Fibroblast of skin of left quadriceps (primary cell): ENCODE data around the gene PLA2G2A.
"Not testable (repeated sequence)": the region's sequence is repeated elsewhere in the genome, so short reads cannot be mapped to it uniquely, and the experiment has no call there.

Experiments
- DNase-seq, 2 experiments: peaks; one replicate each; pipeline ENCODE4 v3.0.0-alpha.2; 2013; ENCODE audit warnings: low read depth in 2 of 2

The PLA2G2A gene, protein sequence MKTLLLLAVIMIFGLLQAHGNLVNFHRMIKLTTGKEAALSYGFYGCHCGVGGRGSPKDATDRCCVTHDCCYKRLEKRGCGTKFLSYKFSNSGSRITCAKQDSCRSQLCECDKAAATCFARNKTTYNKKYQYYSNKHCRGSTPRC

DNA sequence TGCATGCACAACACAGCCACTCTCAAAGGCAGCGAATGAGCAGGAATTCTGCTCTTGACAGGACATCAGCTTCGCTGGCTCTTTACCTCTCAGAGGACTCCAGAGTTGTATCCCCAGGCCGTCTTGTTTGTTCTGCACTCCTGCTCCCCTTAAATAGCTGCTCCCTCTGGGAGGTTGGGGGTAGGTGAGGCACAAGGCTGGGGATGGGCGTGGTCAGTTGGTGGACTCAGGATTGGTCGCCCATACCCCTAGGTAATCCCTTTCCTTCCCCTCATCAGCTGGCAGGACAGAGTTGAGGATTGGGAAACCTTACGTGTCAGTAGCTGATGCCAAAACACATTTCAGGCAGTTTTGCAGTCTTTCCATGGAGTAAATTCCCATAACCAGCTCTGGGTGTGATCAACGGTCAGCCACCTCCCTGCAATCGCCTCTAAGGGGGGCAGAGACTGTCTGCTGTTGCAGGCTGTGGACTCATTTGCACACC lies at the start of gene PLA2G2A:
Gene PLA2G2A (minus strand): TSS at position 125 of the 484 bp plus-strand sequence. CDS start 845 bp downstream, outside the sequence.
- no peak for DNase-seq

DNA sequence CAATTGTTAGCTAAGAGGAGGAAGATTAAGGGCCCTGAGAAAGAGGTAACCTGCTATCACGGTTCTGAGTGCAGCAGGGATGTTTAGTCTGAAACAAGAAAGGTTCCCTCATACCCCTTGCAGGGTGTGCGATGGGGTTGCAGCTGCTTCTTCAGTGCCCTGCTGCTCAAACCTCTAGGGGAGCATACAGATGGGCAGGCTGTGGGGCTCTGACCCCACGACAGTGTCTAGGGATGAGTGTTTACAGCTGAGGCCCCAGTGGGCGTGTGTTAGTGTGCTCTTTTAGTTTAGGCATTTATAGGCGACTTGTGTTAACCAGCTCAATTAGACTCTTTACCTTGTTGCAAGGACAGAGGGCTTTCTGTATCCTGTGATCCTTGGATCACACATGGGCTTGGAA lies 49.3 kb upstream of the PLA2G2A start:
- no peak for DNase-seq

DNA sequence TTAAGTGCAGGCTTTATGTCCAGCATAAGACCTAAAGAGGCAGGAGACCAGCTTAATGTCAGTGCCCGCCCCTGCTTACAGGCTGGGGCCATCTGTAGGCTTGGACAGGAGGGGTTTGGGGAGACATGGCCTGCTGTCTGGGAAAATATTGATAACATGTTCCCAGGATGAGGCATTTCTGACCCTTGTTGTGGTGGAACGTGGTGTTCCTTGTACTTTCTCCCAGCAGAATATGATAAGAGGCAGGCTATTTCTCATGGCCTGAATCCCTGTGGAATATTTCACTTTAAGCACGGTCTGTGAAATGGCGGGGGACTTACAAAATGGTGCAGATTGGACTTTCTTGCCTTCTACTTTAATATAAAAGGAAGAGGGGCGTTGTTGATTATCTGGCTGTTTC lies 48.7 kb upstream of the PLA2G2A start:
- DNase-seq: no peak

DNA sequence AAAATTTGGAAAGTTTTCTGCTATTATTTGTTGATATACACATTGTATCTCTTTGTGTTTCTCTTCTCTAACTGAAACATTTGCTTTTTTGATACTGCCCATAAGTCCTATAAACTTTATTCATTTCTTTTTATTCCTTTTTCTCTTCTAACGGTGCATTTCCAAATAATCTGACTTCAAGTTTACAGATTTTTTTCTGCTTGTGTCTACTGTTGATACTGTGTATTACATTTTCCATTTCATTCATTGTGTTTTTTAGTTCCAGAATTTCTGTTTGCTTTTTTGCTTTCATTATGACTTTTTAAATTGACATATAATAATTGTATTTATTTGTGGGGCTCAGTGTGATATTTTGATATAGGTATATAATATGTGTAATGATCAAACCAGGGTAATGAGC lies 38.3 kb upstream of the PLA2G2A start:
- no peak for DNase-seq

DNA sequence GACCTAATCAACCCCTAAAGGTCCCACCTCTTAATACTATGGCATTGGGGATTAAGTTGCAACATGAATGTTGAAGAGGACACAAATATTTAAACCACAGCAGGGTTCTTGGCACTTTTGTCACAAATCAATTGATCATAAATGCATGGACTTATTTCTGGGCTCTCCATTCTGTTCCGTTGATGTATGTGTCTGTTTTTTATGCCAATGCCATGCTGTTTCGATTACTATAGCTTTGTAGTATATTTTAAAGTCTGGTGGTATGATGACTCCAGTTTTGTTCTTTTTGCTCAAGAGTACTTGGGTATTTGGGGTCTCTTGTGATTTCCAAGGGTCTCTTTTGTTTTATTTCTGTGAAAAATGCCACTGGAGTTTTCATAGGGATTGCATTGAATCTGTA lies 34.7 kb upstream of the PLA2G2A start:
- DNase-seq: no peak

DNA sequence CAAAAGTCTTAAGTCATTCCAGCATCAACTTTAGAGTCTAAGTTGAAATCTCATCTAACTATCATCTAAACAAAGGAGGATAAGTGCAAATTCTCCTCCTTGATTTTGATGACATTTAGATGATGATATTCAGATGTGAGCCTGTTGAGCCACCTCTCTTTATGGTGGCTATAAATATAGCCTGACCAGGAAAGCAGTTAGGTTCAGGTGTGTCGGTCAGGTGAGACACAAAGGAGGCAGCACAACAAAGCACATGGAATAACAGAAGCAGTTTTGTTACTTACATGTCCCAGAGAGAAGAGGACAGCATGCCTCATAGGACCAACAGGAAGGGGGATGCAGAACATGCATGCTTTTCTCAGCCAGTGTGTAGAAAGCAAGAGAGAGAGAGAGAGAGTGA lies 30.6 kb upstream of the PLA2G2A start:
- no peak for DNase-seq

DNA sequence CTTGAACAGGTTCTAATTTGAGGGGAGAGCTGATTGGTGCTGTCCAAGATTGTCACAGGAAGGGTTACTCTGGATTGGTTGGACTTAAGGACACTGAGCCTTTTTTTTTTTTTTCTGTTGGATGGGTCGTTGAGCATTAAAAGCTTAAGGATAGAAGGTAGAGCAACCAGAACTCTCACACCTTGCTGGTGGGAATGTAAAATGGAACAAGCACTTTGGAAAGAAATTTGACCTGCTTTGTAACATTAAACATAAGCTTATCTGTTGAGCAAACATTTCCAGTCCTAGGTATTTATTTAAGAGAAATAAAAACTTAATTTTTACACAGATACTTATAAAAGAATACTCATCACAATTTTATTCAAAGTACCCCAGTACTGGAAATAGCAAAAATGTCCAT lies 29.8 kb upstream of the PLA2G2A start:
- no peak for DNase-seq

DNA sequence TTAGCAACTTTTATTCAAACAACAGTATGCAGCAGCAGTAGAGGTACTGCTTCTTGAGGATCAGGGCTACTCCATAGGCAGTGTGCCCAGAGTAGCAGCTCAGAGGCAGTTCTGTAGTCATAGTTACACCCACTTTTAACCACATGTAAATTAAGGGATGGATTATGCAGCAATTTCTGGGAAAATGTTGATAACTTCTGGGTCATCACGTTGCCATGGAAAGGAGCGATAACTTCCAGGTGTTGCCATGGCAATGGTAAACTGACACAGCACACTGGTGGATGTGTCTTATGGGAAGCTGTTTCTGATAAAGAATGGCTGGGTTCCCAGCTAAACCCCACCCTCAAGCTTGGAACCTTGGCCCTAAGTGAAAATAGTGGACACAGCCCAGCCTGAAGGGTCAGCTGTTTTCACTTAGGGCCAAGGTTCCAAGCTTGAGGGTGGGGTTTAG lies 29.0 kb upstream of the PLA2G2A start:
- DNase-seq: peak in 1 of 2 experiments; percentile 0

DNA sequence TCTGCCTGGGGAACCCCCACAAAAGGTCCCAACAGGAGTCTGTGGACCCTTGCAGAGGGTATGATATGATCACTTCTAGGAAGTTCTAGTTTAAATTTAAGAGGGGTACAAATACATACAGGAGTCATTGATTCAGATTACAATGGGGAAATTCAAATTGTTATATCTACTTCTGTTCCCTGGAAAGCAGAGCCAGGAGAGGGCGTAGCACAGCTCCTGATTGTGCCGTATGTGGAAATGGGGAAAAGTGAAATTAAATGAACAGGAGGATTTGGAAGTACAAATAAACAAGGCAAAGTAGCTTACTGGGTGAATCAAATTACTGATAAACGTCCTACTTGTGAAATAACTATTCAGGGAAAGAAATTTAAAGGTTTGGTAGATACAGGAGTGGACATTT lies 19.4 kb upstream of the PLA2G2A start:
- not testable (repeated sequence) for DNase-seq

DNA sequence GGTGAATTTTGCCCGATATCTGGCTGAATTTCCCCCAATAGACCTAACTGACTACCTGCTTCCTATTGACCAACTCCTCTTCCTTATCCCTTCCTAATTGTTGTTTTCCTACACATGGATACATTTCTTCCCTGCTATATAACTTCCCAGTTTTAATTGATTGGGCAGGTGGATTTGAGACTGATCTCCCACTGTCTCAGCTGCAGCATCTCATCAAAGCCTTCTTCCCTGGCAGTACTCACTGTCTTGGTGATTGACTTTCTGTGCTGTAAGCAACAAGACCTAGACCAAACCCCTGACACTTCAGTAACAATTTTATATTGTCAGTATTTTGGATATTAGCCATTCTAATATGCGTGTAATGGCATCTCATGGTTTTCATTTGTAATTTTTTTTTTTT lies 11.3 kb upstream of the PLA2G2A start:
- DNase-seq: no peak

DNA sequence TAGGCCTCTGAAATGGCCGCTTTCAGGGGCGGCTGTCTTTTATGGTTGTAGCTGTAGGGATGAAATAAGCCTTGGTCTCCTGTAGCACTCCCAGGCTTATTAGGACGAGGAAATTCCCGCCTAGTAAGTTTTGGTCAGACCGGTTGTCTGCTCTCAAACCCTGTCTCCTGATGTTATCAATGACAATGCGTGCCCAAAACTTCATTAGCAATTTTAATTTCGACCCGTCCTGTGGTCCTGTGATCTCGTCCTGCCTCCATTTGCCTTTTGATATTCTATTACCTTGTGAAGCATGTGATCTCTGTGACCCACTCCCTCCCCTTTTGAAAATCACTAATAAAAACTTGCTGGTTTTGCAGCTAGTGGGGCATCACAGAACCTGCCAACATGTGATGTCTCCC lies 10.8 kb upstream of the PLA2G2A start:
- not testable (repeated sequence) for DNase-seq

DNA sequence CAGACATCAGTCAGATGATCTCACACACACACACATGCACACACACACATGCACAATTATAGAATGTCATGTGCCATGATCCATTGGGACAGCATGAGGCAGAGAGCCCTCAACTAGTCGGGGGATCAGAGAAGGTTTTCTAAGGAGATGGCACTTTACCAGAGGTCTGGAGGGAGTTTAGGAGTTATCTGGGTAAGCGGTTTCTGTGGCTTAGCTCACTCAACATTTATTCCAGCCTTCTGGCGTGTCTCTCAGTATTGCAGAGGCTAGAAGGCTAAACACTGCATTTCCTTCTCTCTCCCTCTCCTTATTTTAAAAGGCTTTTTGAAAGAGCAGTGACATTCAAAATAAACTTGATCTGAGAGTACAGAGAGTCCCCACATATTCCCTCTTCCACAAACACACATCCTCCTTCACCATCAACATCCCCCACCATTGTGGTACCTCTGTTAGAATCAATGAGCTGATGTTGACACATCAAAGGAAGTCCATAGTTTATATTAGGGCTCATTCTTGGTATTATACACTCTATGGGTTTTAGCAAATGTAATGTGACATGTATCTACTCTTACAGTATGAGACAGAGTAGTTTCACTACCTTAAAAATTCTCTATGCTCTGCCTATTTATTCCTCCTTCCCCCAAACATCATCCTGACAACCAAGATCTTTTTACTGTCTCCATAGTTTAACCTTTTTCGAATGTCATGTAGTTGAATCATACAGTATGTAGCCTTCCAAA lies 9.0 kb upstream of the PLA2G2A start:
- DNase-seq: no peak

DNA sequence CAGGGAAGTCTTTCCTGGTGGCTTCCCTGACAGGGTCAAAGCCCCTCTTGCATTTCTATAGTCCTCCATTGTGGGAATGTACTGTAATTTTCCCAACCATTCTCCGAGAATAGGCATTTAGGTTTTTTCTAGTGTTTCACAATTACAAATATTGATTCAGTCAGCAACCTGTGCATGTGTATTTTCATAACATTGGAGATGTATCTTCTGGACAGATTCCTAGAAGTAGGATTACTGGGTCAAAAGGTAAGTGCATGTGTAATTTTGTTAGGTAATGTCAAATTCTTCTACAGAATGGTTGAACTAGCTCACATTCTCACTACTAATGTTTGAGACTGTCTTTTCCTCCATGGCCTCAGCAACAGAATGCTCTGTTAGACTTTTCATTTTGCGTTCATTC lies 8.3 kb upstream of the PLA2G2A start:
- no peak for DNase-seq

DNA sequence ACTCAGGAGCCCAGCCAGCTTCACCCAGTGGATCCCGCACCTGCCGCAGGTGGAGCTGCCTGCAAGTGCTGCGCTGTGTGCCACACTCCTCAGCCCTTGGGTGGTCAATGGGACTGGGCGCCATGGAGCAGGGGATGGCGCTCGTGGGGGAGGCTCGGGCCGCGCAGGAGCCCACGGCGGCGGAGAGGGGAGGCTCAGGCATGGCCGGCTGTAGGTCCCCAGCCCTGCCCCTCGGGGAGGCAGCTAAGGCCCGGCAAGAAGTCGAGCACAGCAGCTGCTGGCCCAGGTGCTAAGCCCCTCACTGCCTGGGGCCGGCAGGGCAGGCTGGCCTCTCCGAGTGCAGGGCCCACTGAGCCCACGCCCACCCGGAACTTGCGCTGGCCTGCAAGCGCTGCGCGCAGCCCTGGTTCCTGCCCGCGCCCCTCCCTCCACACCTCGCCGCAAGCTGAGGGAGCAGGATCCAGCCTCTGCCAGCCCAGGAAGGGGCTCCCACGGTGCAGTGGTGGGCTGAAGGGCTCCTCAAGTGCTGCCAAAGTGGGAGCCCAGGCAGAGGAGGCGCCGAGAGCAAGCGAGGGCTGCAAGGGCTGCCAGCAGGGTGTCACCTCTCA lies 5.1 kb upstream of the PLA2G2A start:
- DNase-seq: not testable (repeated sequence)

DNA sequence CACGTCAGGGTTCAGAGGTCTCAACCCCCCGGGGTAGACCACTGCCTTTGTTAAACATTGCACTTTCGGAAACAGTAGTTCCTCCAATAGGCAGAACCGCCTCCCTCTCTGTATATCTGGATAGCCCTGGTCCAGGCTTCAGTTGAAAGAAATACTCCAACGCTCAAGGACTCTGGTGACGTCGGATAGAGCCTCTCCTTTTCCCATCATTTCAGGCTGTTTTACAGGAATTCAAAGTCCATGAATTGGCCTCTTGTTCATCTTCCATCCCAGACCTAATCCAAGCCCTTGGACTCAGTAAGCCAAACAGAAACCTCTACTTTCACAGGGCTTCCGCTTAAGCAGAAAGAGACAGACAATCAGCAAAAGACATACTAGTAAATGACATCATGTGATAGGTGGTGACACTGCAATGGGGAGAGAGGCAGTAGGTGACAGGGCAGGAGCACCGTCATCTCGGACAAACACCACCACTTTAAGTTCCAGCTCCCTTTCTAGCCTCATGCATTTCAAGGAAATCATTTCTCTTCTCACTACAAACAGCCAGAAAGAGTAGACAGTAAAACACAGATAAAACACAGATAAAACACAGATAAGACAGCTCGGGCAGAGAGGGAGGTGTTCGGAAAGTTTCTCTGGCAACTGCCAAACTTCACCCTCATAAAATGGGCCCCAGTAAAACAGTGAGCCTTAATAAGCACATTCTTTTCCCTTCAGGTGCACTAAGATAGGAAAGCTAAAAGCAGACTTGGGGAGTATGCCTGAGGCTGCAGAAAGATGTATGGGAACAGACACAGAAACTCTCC lies 2.3 kb upstream of the PLA2G2A start:
- DNase-seq: no peak

DNA sequence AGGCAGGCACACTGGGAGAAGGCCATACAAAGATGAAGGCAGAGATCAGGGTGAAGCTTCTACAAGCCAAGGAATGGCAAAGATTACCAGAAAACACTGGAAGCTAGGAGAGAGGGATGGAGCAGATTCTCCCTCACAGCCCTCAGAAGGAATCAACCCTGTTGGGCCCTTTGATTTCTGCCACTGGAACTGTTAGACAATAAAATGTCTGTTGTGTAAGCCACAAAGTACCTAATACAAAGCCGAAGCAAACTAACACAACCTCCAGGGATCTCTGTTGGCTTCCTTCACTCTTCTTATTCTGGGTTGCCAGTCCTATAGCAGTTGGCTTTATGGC lies 1.7 kb upstream of the PLA2G2A start:
- no peak for DNase-seq

DNA sequence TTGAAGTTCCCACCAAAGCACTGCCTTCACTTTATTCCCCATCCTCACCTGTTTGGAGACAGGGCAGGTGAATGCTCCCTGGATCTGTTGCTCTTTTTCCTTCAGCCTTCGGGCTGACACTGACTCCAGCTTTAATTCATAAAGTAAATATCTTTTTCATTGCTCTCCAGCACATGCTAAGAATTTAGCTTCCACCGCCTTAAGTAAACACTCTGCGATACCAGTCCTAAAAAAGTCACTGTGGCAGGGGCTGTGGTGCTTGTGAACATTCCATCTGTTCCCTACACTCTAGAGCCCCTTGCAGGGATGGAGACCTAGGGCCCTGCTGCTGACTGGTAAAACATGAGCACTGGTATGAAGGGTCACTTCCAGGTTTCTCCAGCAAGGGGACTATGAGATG lies 896 bp upstream of the PLA2G2A start:
- no peak for DNase-seq

DNA sequence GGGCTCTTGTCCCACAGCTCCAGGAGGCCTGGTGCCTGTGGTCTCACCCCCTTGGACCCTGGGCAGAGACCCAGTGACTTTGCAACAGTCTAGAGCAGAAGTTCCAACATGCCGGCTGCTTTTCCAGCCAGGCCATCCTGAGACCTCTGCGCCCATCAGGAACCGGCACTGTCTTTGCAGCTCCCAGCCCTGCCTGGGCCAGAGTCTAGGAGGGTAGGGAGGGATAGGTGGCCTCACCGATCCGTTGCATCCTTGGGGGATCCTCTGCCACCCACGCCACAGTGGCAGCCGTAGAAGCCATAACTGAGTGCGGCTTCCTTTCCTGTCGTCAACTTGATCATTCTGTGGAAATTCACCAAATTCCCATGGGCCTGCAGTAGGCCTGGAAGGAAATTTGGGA lies 1.3 kb downstream of the PLA2G2A start:
- no peak for DNase-seq

DNA sequence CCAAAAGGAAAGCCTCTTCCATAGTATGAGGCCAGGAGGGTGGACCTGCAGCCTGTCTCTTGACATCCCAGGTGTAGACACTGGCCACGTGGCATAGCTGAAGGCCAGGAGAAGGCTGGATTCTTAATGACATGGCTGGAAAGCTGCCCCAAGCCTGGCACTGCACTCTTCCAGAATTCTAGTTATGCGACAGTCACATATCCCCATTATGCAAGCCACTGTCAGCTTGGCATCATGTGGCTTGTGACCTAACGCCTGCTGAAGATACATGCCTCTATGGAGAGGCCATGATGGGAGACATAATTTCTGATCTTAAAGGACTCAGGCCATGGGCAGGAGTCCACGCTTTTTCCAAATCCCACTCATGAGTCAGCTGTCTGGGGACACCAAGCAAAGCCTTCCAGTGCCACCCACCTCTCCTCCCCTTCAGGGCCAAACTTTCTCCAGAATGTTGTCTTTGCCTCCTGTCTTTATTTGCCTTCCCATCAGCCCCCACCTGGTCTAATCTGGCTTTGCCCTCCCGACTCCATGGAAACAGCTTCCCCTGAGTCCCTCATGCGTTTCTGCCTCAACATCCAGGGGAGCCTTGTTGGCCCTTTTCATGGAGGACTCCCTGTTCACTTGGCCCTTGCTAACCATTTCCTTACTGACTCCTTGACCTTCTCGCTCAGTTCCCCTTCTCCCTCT lies 3.0 kb downstream of the PLA2G2A start:
- DNase-seq: no peak

DNA sequence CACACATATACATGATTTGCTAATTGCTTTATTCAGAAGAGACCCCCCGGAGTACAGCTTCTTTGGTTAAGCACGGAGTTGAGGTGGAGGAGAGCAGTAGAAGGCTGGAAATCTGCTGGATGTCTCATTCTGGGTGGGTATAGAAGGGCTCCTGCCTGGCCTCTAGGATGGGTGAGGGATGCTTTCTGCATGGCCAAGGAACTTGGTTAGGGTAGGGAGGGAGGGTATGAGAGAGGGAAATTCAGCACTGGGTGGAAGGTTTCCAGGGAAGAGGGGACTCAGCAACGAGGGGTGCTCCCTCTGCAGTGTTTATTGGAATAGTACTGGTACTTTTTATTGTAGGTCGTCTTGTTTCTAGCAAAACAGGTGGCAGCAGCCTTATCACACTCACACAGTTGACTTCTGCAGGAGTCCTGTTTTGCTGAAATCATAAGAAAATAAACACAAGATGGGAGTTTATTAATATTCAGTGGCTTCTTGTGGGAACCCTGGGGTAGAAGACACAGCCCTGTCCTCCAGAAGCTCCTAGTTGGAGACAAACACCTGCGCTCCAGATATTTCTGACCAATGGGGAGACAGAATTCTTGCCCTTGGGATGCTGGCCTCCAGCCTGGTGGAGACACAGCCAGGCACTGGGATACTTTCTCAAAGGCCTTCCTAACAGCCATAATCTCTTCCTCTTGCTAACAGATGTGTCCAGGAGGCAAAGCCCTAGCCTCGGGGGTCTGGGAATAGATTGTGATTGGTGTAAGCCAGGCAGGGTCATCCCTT lies 3.8 kb downstream of the PLA2G2A start:
- DNase-seq: no peak

DNA sequence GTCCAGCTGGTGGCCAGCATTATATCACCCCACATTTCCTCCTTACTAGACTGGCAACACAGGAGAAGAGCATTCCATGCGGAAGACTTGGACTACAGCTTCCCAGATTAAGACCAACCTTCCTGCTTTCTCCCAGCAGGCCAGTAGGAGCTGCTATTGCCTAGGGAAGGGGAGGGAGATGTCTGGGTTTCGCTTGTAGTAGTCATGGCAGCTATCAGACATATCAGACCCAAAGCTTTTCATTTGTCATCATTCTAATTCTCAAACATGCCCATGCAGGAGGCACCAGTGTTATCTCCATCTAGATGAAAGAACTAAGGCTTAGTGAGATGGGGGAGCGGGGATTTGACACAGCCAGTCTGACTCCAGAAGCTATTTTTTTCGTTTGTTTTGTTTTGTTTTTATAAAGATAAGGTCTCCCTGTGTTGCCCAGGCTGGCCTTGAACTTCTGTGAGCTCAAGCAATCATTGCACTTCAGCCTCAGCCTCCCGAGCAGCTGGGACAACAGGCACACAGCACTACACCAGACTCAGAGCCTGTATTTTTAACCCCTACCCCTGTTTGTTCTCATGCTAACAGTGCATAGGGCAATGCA lies 4.5 kb downstream of the PLA2G2A start:
- peak; percentile 33 to 34 for DNase-seq
